Nephron progenitor cell (in vitro differentiated cells): ENCODE results near the gene TRIM71.

Experiments used
- DNase-seq: peaks from one replicate; pipeline ENCODE4 v3.0.0; 2021
- H3K27ac Mint-ChIP-seq: 2 replicates; pipeline ENCODE4 v1.8.0; 2021; ENCODE audit warnings: mild to moderate bottlenecking, moderate library complexity, mixed read lengths
- H3K27me3 Mint-ChIP-seq: 2 replicates; pipeline ENCODE4 v1.8.0; 2021; ENCODE audit warnings: mild to moderate bottlenecking, low read depth, mixed read lengths; ENCODE audit not compliant: poor library complexity
- H3K36me3 Mint-ChIP-seq: 2 replicates; pipeline ENCODE4 v1.8.0; 2021; ENCODE audit warnings: low read depth, mixed read lengths
- H3K4me1 Mint-ChIP-seq: 2 replicates; pipeline ENCODE4 v1.8.0; 2021; ENCODE audit warnings: mixed read lengths
- H3K4me3 Mint-ChIP-seq: 2 replicates; pipeline ENCODE4 v1.8.0; 2021; ENCODE audit warnings: mild to moderate bottlenecking, moderate library complexity, mixed read lengths
- H3K9me3 Mint-ChIP-seq: 2 replicates; pipeline ENCODE4 v1.8.0; 2021; ENCODE audit warnings: mild to moderate bottlenecking, moderate library complexity, mixed read lengths
- TF ChIP-seq, protein P1 (sequence below): fragments of 200-600 bp; sonication (generic); IDR thresholded peaks from 2 replicates; pipeline ENCODE4 v1.5.0; 2021; ENCODE audit warnings: antibody characterized with exemption

TRIM71 gene

GRCh38 chr3:32813180-32813579, 4.6 kb upstream of the TRIM71 start:
- peaks cover 4% of the 10 kb centered on the region for H3K36me3 Mint-ChIP-seq
- peak overlapping the region; percentile 29 for H3K27ac Mint-ChIP-seq
- TF ChIP-seq, protein P1, sequence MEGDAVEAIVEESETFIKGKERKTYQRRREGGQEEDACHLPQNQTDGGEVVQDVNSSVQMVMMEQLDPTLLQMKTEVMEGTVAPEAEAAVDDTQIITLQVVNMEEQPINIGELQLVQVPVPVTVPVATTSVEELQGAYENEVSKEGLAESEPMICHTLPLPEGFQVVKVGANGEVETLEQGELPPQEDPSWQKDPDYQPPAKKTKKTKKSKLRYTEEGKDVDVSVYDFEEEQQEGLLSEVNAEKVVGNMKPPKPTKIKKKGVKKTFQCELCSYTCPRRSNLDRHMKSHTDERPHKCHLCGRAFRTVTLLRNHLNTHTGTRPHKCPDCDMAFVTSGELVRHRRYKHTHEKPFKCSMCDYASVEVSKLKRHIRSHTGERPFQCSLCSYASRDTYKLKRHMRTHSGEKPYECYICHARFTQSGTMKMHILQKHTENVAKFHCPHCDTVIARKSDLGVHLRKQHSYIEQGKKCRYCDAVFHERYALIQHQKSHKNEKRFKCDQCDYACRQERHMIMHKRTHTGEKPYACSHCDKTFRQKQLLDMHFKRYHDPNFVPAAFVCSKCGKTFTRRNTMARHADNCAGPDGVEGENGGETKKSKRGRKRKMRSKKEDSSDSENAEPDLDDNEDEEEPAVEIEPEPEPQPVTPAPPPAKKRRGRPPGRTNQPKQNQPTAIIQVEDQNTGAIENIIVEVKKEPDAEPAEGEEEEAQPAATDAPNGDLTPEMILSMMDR: no peak
- peaks cover 4% of the 10 kb centered on the region for H3K9me3 Mint-ChIP-seq
- peak overlapping the region; percentile 28 for H3K4me3 Mint-ChIP-seq
- peaks cover 34% of the 10 kb centered on the region for H3K4me1 Mint-ChIP-seq
- DNase-seq: no peak
- peaks cover 3% of the 10 kb centered on the region for H3K27me3 Mint-ChIP-seq

GRCh38 chr3:32814361-32814760, 3.4 kb upstream of the TRIM71 start:
- Mint-ChIP-seq H3K9me3 (peaks cover 4% of the 10 kb centered on the region), H3K36me3 (peaks cover 11% of the 10 kb centered on the region), H3K4me1 (peaks cover 40% of the 10 kb centered on the region), H3K4me3 (peak overlapping the region; percentile 95), H3K27me3 (peaks cover 7% of the 10 kb centered on the region), H3K27ac (peak overlapping the region; percentile 91)
- DNase-seq: no peak
- TF ChIP-seq, protein P1: no peak

GRCh38 chr3:32815841-32816438, 1.9 kb upstream of the TRIM71 start:
- Mint-ChIP-seq H3K27ac (peak overlapping the region; percentile 100), H3K4me3 (peak overlapping the region; percentile 95), H3K4me1 (peaks cover 55% of the 10 kb centered on the region), H3K27me3 (peaks cover 7% of the 10 kb centered on the region), H3K9me3 (peaks cover 4% of the 10 kb centered on the region), H3K36me3 (peaks cover 12% of the 10 kb centered on the region)
- peak; percentile 43 for DNase-seq
- TF ChIP-seq, protein P1: no peak

- TF ChIP-seq, protein P1: no peak
- Mint-ChIP-seq H3K9me3 (peaks cover 1% of the 10 kb centered on the region), H3K27ac (peak overlapping the region; percentile 100), H3K4me1 (peaks cover 61% of the 10 kb centered on the region), H3K36me3 (peaks cover 10% of the 10 kb centered on the region), H3K4me3 (peak overlapping the region; percentile 95), H3K27me3 (peaks cover 7% of the 10 kb centered on the region)
- peak; percentile 83 for DNase-seq
These were observed 1.1 kb upstream of the TRIM71 start for GRCh38 chr3:32816439-32817256.

DNA sequence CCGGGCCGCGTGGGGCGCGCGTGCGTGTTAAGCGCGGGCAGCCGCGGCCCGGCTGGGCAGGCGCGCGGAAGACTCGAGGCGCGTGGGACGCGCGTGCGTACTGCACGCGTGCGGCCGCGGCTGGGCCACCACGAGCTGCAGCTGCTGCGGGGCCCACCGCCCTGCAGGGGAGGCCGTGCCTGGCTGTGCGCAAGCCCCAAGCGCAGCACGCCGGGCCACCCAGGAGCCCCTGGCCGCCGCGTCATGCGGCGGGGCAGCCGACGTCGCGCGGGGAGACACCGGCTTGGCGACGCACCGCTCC, 590 bp upstream of the TRIM71 start:
- peak; percentile 66 for DNase-seq
- TF ChIP-seq, protein P1: no peak
- H3K4me3 Mint-ChIP-seq: peak overlapping the region; percentile 95
- H3K36me3 Mint-ChIP-seq: peaks cover 8% of the 10 kb centered on the region
- H3K27me3 Mint-ChIP-seq: peaks cover 7% of the 10 kb centered on the region
- H3K4me1 Mint-ChIP-seq: peaks cover 66% of the 10 kb centered on the region
- no peaks in the 10 kb centered on the region for H3K9me3 Mint-ChIP-seq
- H3K27ac Mint-ChIP-seq: peak overlapping the region; percentile 98
